HL-60 (cell line): ENCODE results near the gene DLG5.

Source experiments
- DNase-seq, 2 experiments: peaks; one replicate each; pipeline ENCODE4 v3.0.0-alpha.2; 2010 to 2020; ENCODE audit warnings: low read depth in 1 of 2, low spot score in 1 of 2
- H3K27ac ChIP-seq: fragments of 250-450 bp; sonication (Bioruptor Pico); replicated peaks from 2 replicates; pipeline ENCODE4 v1.5.1; 2020; ENCODE audit warnings: mild to moderate bottlenecking, moderate library complexity
- H3K27me3 ChIP-seq: fragments of 250-450 bp; sonication (Bioruptor Pico); 2 replicates; pipeline ENCODE4 v1.5.1; 2021; ENCODE audit warnings: mild to moderate bottlenecking, moderate library complexity; ENCODE audit not compliant: insufficient read depth, poor library complexity, severe bottlenecking
- H3K4me3 ChIP-seq: replicated peaks from 2 replicates; pipeline ENCODE4 v1.5.1; 2011; ENCODE audit warnings: mild to moderate bottlenecking, control low read depth, low read length; ENCODE audit not compliant: insufficient read depth
- CTCF ChIP-seq: IDR thresholded peaks from one replicate; pipeline ENCODE4 v1.5.1; 2011; ENCODE audit warnings: low read length, control low read depth, inconsistent platforms; ENCODE audit not compliant: insufficient read depth
- GABPA ChIP-seq: IDR thresholded peaks from 2 replicates; pipeline ENCODE4 v1.6.1; 2012; ENCODE audit warnings: low read depth
- POLR2AphosphoS5 ChIP-seq: IDR thresholded peaks from 2 replicates; pipeline ENCODE4 v1.6.1; 2012; ENCODE audit warnings: low read depth
- SPI1 ChIP-seq: IDR thresholded peaks from 2 replicates; pipeline ENCODE4 v1.6.1; 2012; ENCODE audit warnings: low read depth, mild to moderate bottlenecking, borderline replicate concordance
- TF ChIP-seq, protein P1 (sequence below): IDR thresholded peaks from 2 replicates; pipeline ENCODE4 v1.6.1; 2012; ENCODE audit warnings: low read depth; ENCODE audit not compliant: insufficient replicate concordance

The DLG5 gene

DNA sequence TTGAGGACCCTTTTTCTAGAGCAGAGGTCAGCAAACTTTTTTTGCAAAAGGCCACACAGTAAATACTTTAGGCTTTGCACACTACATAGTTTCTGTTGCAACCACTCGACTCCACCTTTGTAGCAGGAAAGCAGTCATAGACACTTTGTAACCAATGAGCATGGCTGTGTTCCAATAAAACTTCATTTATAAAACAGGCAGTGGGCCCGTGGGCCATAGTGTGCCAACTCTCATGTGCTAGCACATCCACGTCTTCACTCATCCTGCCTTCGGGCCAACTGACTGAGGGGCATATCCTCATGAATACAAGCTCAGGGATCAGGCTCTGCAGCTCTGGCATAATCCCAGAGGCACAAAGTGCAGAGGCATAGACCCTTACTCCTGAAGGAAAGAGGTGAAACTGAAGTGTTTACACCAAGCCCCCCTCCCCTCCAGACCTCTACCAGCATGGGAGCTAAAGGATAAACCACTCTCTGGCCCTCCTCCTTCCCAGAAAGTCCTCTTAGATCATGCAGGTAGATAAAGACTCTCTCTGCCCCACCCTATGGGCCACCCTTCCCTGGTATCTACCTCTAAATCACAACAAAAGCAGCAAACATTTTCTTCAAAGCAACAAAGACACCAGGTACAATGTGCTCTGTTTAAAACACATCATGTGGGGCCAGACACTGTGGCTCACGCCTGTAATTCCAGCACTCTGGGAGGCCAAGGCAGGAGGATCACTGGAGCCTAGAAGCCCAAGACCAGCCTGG, 71.0 kb downstream of the DLG5 start:
- no peak for DNase-seq
- no peak overlapping the region for H3K4me3 ChIP-seq
- no peak overlapping the region for H3K27ac ChIP-seq
- TF ChIP-seq GABPA: no peak
- TF ChIP-seq, protein P1, sequence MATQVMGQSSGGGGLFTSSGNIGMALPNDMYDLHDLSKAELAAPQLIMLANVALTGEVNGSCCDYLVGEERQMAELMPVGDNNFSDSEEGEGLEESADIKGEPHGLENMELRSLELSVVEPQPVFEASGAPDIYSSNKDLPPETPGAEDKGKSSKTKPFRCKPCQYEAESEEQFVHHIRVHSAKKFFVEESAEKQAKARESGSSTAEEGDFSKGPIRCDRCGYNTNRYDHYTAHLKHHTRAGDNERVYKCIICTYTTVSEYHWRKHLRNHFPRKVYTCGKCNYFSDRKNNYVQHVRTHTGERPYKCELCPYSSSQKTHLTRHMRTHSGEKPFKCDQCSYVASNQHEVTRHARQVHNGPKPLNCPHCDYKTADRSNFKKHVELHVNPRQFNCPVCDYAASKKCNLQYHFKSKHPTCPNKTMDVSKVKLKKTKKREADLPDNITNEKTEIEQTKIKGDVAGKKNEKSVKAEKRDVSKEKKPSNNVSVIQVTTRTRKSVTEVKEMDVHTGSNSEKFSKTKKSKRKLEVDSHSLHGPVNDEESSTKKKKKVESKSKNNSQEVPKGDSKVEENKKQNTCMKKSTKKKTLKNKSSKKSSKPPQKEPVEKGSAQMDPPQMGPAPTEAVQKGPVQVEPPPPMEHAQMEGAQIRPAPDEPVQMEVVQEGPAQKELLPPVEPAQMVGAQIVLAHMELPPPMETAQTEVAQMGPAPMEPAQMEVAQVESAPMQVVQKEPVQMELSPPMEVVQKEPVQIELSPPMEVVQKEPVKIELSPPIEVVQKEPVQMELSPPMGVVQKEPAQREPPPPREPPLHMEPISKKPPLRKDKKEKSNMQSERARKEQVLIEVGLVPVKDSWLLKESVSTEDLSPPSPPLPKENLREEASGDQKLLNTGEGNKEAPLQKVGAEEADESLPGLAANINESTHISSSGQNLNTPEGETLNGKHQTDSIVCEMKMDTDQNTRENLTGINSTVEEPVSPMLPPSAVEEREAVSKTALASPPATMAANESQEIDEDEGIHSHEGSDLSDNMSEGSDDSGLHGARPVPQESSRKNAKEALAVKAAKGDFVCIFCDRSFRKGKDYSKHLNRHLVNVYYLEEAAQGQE: no peak
- no peak for TF ChIP-seq POLR2AphosphoS5
- no peak for TF ChIP-seq CTCF
- TF ChIP-seq SPI1: no peak
- H3K27me3 ChIP-seq: no peaks in the 10 kb centered on the region

DNA sequence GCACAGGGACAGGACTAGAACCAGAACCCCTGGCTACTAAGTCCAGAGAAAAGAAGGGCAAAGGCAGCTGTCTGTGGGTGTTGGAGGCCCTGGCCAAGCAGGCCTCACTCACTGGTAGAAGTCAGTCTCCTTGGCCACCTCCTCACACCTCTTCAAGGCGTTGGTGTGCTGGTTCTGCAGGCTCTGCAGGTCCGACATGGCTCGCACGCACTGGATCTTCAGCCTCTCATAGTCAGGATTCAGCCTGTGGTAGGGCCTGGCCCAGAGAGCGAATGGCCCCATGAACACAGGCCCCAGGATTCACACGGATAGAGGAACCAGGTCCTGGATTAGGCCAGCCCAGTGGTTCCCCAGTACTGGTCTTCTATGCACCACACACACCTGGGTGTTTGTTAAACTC, 72.4 kb downstream of the DLG5 start:
- Histone ChIP-seq H3K27ac (no peak overlapping the region), H3K4me3 (no peak overlapping the region), H3K27me3 (no peaks in the 10 kb centered on the region)
- no peak for TF ChIP-seq CTCF
- TF ChIP-seq SPI1: no peak
- no peak for TF ChIP-seq POLR2AphosphoS5
- no peak for TF ChIP-seq GABPA
- TF ChIP-seq, protein P1: no peak
- DNase-seq: no peak

- DNase-seq: no peak
- TF ChIP-seq POLR2AphosphoS5 (no peak), CTCF (no peak), SPI1 (no peak), GABPA (no peak)
- TF ChIP-seq, protein P1: no peak
- Histone ChIP-seq H3K4me3 (no peak overlapping the region), H3K27me3 (no peaks in the 10 kb centered on the region), H3K27ac (no peak overlapping the region)
Observed at GRCh38 chr10:77853256-77853655, 73.3 kb downstream of the DLG5 start.
